ENCODE results near the gene RABIF.

The RABIF gene

GRCh38 chr1:202857136-202857610 lies 31.8 kb downstream of the RABIF start:
- TF ChIP-seq CTCF (IDR thresholded peaks at IDR 0.05; ENCODE audit: low read depth, low read length, missing control alignments), result no peak
- no peak overlapping the region for H3K27ac ChIP-seq
- H3K36me3 ChIP-seq (replicated peaks), result no peaks in the 10 kb centered on the region
- DNase-seq, result no peak
- no peaks in the 10 kb centered on the region for H3K27me3 ChIP-seq (replicated peaks)
- no peak overlapping the region for H3K4me3 ChIP-seq (ENCODE audit: low read depth, low read length)
- in situ Hi-C loops (cut with HindIII; ENCODE audit: low pct_ligation_motif_present, low sequenced_read_pairs), result no loop called here

- Histone ChIP-seq H3K36me3 (replicated peaks) (no peaks in the 10 kb centered on the region), H3K27me3 (replicated peaks) (no peaks in the 10 kb centered on the region), H3K27ac (no peak overlapping the region), H3K4me3 (ENCODE audit: low read depth, low read length) (no peak overlapping the region)
- in situ Hi-C loops (cut with HindIII; ENCODE audit: low pct_ligation_motif_present, low sequenced_read_pairs), result no loop called here
- TF ChIP-seq CTCF (IDR thresholded peaks at IDR 0.05; ENCODE audit: low read depth, low read length, missing control alignments), result no peak
- DNase-seq, result no peak
Observed at GRCh38 chr1:202856014-202856413, 32.9 kb downstream of the RABIF start.

- DNase-seq, result no peak
- Histone ChIP-seq H3K4me3 (ENCODE audit: low read depth, low read length) (no peak overlapping the region), H3K27ac (no peak overlapping the region), H3K27me3 (replicated peaks) (no peaks in the 10 kb centered on the region), H3K36me3 (replicated peaks) (no peaks in the 10 kb centered on the region)
- TF ChIP-seq CTCF (IDR thresholded peaks at IDR 0.05; ENCODE audit: low read depth, low read length, missing control alignments), result no peak
- in situ Hi-C loops (cut with HindIII; ENCODE audit: low pct_ligation_motif_present, low sequenced_read_pairs), result no loop called here
Observed at GRCh38 chr1:202854787-202855186, 34.2 kb downstream of the RABIF start.

- in situ Hi-C loops (cut with HindIII; ENCODE audit: low pct_ligation_motif_present, low sequenced_read_pairs), result no loop called here
- no peak overlapping the region for H3K27ac ChIP-seq
- DNase-seq, result peak; percentile 59
- no peaks in the 10 kb centered on the region for H3K36me3 ChIP-seq (replicated peaks)
- no peak overlapping the region for H3K4me3 ChIP-seq (ENCODE audit: low read depth, low read length)
- no peaks in the 10 kb centered on the region for H3K27me3 ChIP-seq (replicated peaks)
- peak; percentile 81 for TF ChIP-seq CTCF (IDR thresholded peaks at IDR 0.05; ENCODE audit: low read depth, low read length, missing control alignments)
Observed at GRCh38 chr1:202852163-202852904, 36.6 kb downstream of the RABIF start.

- in situ Hi-C loops (cut with HindIII; ENCODE audit: low pct_ligation_motif_present, low sequenced_read_pairs), result no loop called here
Observed at GRCh38 chr1:202850593-202851362, 38.2 kb downstream of the RABIF start.

More at GRCh38 chr1:202850593-202851362, 38.2 kb downstream of the RABIF start:
- no peak for DNase-seq
- Histone ChIP-seq H3K36me3 (replicated peaks) (no peaks in the 10 kb centered on the region), H3K4me3 (ENCODE audit: low read depth, low read length) (no peak overlapping the region), H3K27ac (no peak overlapping the region), H3K27me3 (replicated peaks) (no peaks in the 10 kb centered on the region)
- no peak for TF ChIP-seq CTCF (IDR thresholded peaks at IDR 0.05; ENCODE audit: low read depth, low read length, missing control alignments)

All from brain microvascular endothelial cell (primary cell).